ENCODE data around the gene CYB5B.
A peak's percentile ranks its signal among the peaks of the same experiment; 100 is the strongest.

The CYB5B gene, protein sequence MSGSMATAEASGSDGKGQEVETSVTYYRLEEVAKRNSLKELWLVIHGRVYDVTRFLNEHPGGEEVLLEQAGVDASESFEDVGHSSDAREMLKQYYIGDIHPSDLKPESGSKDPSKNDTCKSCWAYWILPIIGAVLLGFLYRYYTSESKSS

DNA sequence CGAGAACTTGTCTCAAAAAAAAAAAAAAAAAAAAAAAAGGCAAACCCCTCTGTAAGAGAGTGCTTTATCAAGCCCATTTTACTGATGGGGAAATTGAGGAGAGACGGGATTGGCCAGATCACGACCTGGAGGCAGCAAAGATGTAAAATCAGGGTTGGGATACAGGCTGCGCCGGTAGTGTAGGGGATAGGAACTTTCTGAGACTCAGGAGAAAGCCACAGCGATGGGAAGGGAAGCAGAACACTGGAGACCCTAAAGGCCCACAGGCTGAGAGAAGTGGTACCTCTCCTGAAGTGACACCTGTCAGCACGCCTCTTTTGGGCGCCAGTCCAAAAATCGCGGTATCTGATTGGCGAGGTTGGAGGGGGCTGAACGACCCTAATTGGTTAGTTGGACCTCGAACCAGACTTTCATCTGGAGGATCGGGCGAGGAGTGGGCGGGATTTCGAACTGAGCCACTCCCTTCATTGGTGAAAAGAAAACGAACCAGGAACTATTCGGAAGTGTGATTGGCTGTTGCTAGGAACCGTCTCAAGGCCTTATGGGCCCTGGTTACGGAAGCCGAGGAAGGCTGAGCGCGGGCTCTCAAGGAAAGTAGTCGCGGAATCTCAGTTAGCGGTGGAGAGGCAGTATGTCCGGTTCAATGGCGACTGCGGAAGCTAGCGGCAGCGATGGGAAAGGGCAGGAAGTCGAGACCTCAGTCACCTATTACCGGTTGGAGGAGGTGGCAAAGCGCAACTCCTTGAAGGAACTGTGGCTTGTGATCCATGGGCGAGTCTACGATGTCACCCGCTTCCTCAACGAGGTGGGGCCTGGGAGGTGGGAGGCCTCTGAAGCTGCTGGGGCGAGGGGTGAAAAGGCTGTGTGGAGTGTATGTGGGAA, at the start of gene CYB5B:
CYB5B (plus strand) TSS at position 567 of the 882 bp plus-strand sequence; CDS start at position 632, 65 bp downstream.
- peak; percentile 97 for DNase-seq (ENCODE audit: low spot score)

DNA sequence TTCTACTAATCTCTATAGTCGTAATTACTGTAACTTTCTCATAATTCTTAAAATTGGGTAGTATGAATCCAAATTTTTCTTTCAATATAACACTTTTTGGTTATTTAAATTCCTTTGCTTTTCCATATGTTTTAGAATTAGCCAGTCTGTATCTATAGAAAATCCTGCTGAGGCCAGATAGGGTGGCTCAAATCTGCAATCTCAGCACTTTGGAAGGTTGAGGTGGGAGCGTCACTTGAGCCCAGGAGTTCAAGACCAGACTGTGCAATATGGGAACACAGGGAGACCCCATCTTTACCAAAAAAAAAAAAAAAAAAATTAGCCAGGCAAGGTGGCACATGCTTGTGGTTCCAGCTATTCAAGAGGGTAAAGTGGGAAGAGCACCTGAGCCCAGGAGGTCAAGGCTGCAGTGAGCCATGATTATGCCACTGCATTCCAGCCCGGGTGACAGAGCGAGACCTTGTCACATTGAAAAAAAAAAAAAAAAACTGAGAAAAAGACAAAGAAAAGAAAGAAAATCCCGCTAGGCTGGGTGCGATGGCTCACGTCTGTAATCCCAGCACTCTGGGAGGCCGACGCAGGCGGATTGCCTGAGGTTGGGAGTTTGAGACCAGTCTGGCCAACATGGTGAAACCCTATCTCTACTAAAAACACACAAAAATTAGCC, 47.9 kb upstream of the CYB5B start:
- no peak for DNase-seq (ENCODE audit: low spot score)

DNA sequence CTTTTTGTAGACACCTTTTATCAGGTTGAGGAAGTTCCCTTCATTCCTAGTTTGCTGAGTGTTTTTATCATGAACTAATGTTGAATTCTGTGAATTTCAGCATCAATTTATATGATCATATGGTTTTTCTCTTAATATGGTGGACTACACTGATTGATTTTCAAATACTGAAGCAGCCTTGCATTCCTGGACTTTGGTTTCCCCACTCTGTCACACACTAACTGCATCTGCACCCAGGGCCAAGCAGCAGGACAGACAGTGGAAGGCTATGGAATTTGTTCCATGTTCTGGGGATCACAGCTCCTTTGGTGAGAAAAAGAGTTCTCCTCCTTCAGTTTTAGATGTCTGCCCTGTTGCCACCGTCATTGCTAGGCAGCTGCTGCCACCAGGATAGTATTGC, 46.4 kb upstream of the CYB5B start:
- no peak for DNase-seq (ENCODE audit: low spot score)

DNA sequence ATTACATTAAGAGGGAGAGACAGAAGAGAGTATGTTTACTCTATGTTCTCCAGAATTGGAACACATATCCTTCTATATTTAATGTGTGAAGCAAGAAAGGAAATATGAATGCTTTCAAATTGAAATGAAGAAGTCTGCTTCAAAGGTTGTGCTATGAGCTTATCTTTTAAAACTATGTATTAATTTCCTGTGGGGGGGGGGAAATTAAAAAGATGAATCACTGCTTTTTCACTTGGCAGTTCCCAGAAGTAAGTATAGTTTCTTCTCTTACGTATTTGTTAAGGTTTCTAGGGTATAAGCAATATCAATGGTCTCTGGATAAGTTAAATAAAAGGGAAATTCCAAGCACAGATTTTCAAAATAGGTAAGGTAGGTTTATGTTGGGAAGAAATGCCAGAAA, 45.7 kb upstream of the CYB5B start:
- DNase-seq (ENCODE audit: low spot score) = no peak

DNA sequence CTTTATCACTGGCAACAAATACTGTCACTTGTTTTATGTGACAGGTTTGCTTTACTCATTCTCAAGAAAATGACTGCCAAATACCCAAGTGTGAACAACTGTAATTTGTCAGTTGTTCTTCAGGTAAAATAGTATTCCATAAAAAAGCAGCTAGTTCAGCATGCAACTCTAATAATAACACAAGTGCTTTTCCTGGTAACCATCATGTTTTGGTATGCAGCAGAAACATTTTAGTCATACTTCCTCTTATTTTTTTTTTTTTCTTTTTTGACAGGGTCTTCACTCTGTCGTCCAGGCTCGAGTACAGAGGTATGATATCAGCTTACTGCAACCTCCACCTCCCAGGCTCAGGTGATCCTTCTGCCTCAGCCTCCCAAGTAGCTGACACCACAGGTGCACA, 43.2 kb upstream of the CYB5B start:
- no peak for DNase-seq (ENCODE audit: low spot score)

DNA sequence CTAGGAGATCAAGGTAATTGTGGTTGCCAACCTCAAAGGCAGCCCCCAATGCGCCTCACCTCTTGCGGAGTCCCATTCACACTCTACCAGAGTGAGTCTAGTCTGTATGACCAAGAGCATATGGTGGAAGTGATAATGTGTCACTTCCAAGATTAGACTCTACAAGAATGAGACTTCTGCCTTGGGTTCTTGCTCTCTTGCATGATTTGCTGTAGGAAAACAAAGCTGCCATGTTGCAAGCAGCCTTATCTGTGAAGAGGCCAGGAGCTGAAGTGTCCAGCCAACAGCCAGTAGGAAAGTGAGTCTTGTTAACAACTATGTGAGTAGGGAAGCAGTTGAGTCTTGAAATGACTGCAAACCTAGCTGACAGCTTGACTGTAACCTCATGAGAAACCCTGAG, 42.0 kb upstream of the CYB5B start:
- no peak for DNase-seq (ENCODE audit: low spot score)

DNA sequence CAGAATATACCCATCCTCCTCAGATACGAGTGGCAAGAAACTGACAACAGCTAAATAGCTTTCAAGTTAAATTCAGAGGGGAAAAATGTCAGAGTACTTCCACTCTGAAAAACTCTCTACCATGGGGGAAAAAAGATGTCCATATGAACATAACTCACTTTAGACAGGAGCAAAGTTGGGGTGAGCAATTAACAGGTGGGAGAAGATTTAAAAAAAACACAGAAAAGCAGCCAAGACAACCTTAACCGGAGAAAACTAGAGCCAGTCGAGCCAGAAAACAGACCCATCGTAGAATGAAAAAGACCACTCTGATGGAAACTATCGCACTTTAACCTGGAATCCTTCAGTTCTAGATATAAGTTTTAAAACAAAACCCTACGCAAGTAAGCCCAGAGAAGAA, 39.4 kb upstream of the CYB5B start:
- DNase-seq (ENCODE audit: low spot score) = no peak

DNA sequence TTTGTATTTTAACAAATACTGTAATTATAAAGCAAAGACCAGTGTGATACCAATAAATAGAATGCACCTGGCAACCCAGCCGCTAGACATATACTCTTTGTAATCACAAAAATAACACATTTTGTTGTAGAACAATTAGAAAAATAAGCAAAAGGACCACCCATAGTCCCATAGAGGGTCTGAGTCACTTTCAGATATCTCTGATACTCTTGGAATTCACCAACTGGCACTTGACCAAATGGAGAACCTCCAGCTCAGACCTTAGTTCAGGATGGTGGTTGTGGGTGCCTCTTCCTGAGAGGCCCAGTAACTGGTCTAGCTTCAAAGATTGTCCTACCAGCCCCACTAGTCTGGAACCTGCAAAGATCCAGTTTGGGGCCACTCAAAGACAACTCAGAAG, 37.8 kb upstream of the CYB5B start:
- no peak for DNase-seq (ENCODE audit: low spot score)

DNA sequence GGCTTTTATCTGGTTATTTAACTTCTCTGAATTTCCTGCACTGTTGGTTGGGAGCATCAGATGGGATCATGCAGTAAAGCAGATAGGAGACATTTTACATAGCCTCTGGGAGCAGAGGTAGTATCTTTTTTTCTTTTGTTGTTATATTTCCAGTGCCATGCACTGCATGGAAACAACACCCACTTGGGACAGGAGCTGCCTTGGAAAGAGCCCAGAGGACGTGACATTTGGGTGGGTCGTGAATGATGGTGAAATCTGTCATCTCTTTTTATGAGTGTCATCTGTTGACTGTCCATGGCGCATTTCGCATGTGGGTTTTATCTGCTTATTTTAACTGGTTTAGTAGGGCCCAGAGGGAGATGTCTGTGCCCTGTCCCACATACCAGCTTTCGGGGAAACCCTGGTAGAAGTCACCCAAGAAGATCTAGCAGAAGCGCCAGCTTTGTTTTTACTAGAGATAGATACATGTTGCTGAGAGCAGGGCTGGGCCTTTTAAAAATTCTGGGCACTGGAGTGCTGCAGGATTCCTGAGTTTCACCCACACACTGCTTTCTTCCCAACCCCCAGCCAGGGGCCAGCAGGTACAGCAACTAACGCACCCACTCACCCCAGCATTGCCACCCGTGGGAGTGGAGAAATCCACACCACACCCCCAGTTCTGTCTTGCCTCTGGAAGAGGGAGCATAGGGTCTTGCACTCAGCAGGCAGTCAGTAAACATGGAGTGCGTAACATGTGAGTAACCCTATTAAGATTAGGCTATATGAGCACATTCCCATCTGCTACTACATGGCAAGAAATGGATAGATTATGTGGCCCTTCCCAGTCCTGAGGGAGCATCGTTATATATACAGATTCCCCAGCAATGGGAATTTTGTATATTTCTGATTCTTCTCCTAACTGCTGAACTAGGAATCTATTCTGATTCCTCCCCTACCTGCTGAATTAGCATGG, 30.2 kb upstream of the CYB5B start:
- no peak for DNase-seq (ENCODE audit: low spot score)

DNA sequence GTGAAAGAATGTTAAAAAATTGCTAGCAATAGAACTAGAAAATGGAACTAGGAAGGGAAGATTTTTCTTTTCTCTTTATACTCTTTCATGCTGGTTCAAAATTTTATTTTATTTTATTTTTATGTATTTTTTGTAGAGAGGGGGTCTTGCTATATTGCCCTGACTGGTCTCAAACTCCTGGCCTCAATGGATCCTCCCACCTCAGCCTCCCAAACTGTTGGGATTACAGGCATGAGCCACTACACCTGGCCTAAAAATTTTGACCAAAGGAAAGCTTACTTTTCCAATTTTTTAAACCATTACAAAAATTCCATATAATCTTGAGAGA, 28.6 kb upstream of the CYB5B start:
- DNase-seq (ENCODE audit: low spot score) = no peak

DNA sequence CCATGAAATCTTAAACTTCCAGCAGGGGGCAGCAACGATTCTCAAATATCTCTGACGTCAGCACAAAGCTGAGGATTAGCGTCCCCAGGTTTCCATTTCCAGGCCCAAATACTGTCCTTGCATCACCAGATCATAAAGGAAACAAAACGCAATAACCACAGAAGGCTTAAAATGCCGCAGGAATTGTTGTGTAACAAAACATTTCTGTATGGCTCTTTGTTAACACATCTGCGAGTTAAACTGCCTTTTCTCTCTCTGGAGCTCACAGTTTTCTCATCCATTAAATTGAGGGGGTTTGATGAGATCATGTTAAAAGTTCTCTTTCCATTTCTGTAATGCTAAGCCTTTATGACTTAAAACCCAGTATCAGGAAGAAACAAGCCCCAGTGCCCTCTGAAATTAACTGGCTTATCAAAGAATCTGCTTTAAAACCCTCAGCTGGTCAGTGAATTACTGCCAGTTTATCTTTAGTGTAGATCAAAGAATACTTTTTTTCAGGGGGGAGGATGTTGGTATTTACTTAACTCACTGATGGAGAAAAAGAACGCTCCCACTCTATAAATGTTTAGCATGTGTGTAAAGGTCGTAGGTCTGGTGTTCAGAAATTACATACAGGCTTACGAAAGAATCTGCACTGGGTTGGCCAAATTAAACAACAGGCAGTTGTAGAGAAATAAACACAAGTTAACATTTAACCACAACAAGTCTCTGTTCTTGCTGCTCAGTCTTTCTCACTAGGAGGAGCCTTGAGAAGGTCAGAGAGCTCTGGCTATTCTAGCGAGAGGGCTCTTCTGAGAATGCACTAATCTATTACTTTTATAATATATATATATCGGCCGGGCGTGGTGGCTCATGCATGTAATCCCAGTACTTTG, 28.0 kb upstream of the CYB5B start:
- DNase-seq (ENCODE audit: low spot score) = peak; percentile 66

DNA sequence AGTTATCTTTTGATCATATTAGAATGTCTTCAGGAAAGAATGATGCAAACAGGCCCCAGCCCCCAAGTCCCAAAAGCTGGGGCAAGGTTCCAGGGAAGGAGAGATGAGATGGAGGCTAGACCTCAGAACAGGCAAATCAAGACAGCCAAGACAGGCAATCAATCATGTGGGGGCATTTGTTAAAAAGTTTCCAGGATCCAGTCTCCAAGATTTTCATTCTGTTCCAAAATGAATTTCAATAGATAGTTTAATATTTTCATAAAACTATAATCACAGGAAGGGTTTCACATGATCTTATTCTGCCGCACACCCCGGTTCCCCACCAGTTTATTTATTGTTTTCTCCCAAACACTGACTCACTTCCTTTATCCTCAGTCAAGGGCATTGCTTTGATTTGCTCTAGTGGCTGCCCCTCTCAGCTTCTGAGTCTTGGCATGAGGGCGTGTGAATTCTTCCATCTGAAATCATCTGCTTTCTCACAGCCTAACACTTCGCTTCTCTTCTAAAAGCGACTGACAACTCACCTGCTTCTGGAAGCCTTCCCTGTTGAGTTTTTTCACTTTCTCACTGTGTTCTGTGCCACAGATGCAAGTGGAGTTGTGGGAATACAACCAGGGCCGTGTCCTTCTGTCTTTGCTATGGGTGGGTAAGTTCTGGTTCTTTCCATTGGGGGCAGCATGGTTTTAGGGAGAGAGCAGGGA, 26.4 kb upstream of the CYB5B start:
- peak; percentile 67 for DNase-seq (ENCODE audit: low spot score)

DNA sequence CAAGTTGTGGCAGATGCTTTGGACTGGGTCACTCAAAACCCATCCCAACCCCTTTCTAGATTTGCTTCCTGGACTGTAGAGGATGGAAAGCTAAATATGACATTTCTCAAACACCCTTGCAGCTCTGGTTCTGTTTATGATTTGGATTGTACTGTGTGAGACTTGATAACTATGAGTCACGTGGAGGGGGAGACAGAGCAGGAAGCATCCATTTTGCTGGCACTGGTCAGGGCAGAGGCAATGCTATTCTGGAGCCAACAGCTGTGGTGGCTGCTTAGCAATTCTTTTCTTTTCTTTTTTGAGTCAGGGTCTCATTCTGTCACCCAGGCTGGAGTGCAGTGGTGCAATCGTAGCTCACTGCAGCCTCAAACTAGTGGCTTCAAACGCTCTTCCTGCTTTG, 25.1 kb upstream of the CYB5B start:
- no peak for DNase-seq (ENCODE audit: low spot score)

DNA sequence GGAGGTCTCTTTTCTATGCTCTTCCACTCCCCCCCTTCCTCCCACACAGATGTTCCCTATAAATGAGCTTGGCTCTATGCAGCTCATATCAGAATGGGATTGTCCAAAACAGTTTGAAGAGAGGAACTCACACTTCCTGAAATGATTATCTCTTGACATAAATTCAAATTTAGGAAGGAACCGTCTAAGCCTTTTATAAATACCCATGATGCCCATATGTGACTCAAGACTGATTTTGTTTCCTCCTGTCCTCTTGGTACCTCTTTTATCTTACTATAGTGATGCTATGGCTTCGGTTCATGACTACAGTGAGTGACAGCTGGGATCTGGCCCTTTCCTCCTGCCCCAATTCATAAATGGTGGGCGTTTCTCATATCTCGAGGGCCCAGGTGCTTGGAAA, 22.0 kb upstream of the CYB5B start:
- no peak for DNase-seq (ENCODE audit: low spot score)

DNA sequence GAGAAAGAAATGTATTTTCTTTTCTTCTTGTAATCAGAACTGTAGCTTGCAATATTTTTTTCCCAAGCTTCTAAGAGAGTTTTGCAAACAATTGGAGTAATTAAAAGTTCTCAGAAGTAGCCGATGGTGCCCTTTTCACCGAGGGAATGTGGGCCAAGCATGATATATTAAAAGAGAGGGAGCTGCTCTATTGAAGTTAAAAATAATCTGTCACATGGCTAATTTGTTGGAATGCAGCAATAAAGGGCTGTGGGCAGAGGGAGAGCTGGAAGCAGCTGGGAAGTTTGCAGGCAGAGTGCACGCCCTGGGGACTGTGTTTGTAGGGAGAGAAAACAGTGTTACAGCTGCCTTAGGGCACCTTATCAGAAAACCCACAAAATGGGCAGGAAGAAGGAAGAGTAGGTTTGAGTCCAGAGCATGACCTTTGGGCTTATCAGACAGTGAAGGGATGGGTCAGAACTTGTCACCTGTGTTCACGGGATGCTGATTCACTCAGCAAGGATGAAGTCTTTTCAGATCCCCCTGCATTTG, 20.1 kb upstream of the CYB5B start:
- no peak for DNase-seq (ENCODE audit: low spot score)

DNA sequence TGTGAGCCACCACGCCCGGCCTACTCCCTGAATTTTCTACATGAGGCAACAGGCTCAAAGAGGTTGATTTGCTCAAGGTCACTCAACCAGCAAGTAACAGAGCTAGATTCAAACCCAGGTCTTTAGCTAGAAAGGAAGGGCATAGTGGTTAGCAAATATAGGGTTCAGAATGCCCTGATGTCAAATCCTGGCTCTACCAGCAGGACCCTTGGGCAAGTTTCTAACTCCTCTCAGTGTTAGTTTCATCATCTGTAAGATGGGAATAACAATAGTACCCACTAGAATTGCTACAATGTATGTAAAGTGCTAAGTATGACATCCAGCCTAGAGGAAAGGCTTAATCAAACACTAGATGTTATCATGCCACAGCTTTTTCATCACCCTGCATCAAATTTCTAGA, 19.1 kb upstream of the CYB5B start:
- DNase-seq (ENCODE audit: low spot score) = no peak

DNA sequence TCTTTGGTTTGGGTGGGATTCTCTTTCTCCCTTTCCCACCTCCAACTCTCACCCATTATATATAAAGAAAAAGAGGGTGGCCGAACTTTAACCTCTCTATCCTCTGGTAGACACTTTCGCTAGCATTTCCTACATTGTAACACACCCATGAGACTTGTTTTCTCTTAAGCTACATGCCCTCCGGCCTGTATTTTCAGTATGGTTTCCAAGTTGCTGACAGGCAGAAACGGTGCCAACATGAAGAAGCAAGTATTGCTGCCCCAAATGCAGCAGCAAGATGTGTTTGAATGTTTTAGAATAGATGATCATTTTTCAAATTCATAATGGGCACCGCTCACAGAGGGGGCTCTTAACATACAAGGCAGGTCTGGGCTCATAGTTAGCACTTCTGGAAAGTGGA, 18.7 kb upstream of the CYB5B start:
- no peak for DNase-seq (ENCODE audit: low spot score)

DNA sequence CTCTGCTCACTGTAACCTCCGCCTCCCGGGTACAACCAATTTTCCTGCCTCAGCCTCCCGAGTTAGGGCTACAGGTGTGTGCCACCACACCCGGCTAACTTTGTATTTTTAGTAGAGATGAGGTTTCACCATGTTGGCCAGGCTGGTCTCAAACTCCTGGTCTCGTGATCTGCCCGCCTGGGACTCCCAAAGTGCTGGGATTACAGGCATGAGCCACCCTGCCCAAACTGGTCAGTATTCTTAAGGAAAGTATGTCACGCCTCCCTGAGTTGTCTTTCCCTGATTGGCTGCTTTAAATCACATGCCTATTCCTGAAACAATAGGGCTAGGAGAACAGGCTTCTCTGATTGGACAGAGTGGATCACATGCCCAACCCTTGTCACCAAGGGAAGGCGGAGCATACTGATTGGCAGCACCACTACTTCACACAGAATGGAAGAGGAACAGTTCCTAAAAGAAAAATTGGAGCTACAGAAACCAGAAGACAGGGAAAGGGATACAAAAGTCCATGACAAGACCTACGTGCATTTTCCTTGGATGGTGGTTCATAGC, 17.6 kb upstream of the CYB5B start:
- DNase-seq (ENCODE audit: low spot score) = no peak

DNA sequence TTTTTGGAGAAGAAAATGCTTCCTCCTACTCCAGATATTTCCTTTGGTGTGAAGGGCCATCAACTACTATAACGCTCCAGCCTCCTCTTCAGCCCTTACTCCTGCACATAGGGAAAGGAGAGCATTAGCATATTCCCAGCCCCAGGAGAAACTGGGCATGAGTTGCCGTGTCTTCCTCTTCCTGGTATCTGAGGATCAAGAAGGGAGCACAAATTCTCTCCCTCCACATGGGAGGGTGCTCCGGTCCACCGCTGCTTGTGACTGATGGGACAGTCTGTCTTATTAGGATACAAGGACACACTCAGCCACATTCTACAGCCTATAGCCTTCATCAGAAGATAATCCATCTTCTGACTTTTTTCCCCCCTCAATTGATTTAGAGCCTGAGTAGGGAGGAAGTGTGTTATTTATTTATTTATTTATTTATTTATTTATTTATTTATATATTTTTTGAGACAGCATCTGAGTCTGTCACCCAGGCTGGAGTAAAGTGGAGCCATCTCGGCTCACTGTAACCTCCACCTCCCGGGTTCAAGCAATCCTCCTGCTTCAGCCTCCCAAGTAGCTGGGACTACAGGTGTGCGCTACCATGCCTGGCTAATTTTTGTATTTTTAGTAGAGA, 16.6 kb upstream of the CYB5B start:
- DNase-seq (ENCODE audit: low spot score) = no peak

DNA sequence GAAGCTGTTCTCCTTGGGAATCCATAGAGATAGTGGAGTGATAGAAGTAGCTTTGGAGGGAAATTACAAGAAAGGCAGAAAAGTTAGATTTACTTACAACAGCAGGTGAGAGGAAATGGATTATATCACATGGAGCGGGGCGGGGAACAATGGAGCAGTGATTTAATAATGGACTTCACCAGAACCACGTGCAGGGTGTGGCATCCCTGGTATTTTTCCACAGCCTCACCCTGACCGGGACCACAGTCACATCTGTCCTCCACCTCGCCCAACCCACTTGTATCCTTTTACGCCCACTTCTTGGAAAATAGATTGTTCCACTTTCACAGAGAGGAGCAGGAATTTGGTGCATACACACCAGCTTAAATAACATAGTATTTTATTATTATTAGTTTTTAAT, 15.9 kb upstream of the CYB5B start:
- DNase-seq (ENCODE audit: low spot score) = no peak

Measured in iPS-NIHi11 (cell line).